Measurements from ENCODE around the gene CARD11.

- no peak for TF ChIP-seq ZNF784 (CRISPR knock-in tag; IDR thresholded peaks at IDR 0.05; ENCODE audit: borderline replicate concordance)
- no peak for TF ChIP-seq TAF1 (CRISPR knock-in tag; IDR thresholded peaks at IDR 0.05)
- no peak for TF ChIP-seq NCOA1 (CRISPR knock-in tag; IDR thresholded peaks at IDR 0.05)
- TF ChIP-seq SMAD3 (CRISPR knock-in tag; IDR thresholded peaks at IDR 0.05) = no peak
- TF ChIP-seq KLF9 (CRISPR knock-in tag; IDR thresholded peaks at IDR 0.05; ENCODE audit: low read depth) = no peak
- no peak for TF ChIP-seq ZNF207 (IDR thresholded peaks at IDR 0.05; ENCODE audit: borderline replicate concordance)
- no peak for TF ChIP-seq ARNTL (CRISPR knock-in tag; IDR thresholded peaks at IDR 0.05)
- TF ChIP-seq PHF21A (CRISPR knock-in tag; IDR thresholded peaks at IDR 0.05) = no peak
Measured at GRCh38 chr7:2983586-2983985, 60.1 kb downstream of the CARD11 start.
